DLD1 (cell line): ENCODE results near the gene PPM1H.
"Not testable (repeated sequence)": the region's sequence is repeated elsewhere in the genome, so short reads cannot be mapped to it uniquely, and the experiment has no call there.

ENCODE experiments used
- in situ Hi-C: cut with HindIII; loops from 2 replicates; pipeline ENCODE4 v1.10.0; 2017; ENCODE audit warnings: low sequenced_read_pairs

The PPM1H gene

GRCh38 chr12:62843716-62844115 lies 91.2 kb downstream of the PPM1H start:
- in situ Hi-C loops: no loop called here

- in situ Hi-C loops: no loop called here
These were observed 93.1 kb downstream of the PPM1H start for GRCh38 chr12:62841846-62842245.

- in situ Hi-C loops: no loop called here
These were observed 94.1 kb downstream of the PPM1H start for GRCh38 chr12:62840806-62841205.

GRCh38 chr12:62839869-62840660 lies 94.9 kb downstream of the PPM1H start:
- in situ Hi-C loops: no loop called here

GRCh38 chr12:62834971-62835547 lies 99.9 kb downstream of the PPM1H start:
- in situ Hi-C loops: no loop called here

GRCh38 chr12:62834406-62834805 lies 100.5 kb downstream of the PPM1H start:
- in situ Hi-C loops: no loop called here

- in situ Hi-C loops: no loop called here
These were observed 101.3 kb downstream of the PPM1H start for GRCh38 chr12:62833634-62834033.

- in situ Hi-C loops: no loop called here
These were observed 102.4 kb downstream of the PPM1H start for GRCh38 chr12:62832558-62832957.

GRCh38 chr12:62832027-62832426 lies 102.9 kb downstream of the PPM1H start:
- in situ Hi-C loops: no loop called here

- in situ Hi-C loops: no loop called here
These were observed 107.1 kb downstream of the PPM1H start for GRCh38 chr12:62827855-62828254.

GRCh38 chr12:62827042-62827441 lies 107.9 kb downstream of the PPM1H start:
- in situ Hi-C loops: no loop called here

GRCh38 chr12:62817556-62818271 lies 117.2 kb downstream of the PPM1H start:
- in situ Hi-C loops: no loop called here

- in situ Hi-C loops: no loop called here
These were observed 120.7 kb downstream of the PPM1H start for GRCh38 chr12:62814243-62814642.

- in situ Hi-C loops: no loop called here
These were observed 121.7 kb downstream of the PPM1H start for GRCh38 chr12:62813031-62813829.

- in situ Hi-C loops: not testable (repeated sequence)
These were observed 123.5 kb downstream of the PPM1H start for GRCh38 chr12:62811481-62811880.

GRCh38 chr12:62808166-62808879 lies 126.6 kb downstream of the PPM1H start:
- in situ Hi-C loops: no loop called here

GRCh38 chr12:62806893-62807292 lies 128.1 kb downstream of the PPM1H start:
- in situ Hi-C loops: no loop called here

- in situ Hi-C loops: no loop called here
These were observed 128.6 kb downstream of the PPM1H start for GRCh38 chr12:62806244-62806836.

GRCh38 chr12:62805517-62805916 lies 129.4 kb downstream of the PPM1H start:
- in situ Hi-C loops: no loop called here

- in situ Hi-C loops: no loop called here
These were observed 131.2 kb downstream of the PPM1H start for GRCh38 chr12:62803756-62804155.
